Endometrium (tissue), 2 donors: ENCODE results near the gene INTS14.
"Not testable (repeated sequence)": the region's sequence is repeated elsewhere in the genome, so short reads cannot be mapped to it uniquely, and the experiment has no call there.

Experiments
- FAIRE-seq: peaks from 2 replicates; lab custom pipeline; 2012; peaks lifted over from hg19 to GRCh38; lab: Jason Lieb, UNC
- donor health status: control.
- donor health status: control.

INTS14 gene

GRCh38 chr15:65630760-65631159 is 19.8 kb upstream of the INTS14 start:
- no peak for FAIRE-seq

GRCh38 chr15:65629548-65629947 is 18.6 kb upstream of the INTS14 start:
- FAIRE-seq, result no peak

DNA sequence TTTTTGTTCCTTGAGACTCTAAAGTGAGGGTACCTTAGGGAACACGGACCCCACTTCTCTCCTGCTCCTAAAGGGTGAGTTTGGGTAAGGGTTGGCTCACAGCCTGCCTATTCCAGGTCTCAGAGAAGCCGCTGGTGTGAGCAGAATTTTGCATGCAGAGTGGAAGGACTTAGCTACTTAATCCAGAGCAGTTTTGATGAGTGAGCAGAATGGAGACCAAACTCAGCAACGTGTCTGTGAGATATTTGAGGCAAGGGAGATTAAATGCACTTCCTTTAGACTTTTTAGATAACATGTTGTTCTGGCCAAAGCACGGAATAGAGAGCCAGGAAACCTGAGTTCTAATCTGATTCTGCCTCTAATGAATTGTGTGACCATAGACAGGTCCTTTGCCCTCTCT is 15.9 kb upstream of the INTS14 start:
- no peak for FAIRE-seq

DNA sequence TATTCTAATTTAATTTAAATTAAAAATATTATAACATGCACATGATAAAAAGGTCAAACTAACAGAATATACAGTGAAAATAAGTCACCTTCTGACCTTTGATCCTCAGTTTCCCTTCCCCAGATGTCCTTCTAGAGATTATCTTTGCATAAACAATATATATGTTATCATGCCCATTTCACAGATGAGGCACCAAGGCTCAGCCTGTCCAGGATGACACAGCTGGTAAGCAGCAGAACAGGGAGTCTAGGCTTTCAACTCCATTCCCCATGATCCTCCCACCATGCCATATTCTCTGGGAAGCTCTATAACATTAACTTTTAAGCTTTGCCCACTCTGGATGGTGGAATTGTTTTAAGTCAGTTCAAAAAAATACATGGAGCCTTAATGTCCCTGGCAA is 12.2 kb upstream of the INTS14 start:
- FAIRE-seq, result no peak

DNA sequence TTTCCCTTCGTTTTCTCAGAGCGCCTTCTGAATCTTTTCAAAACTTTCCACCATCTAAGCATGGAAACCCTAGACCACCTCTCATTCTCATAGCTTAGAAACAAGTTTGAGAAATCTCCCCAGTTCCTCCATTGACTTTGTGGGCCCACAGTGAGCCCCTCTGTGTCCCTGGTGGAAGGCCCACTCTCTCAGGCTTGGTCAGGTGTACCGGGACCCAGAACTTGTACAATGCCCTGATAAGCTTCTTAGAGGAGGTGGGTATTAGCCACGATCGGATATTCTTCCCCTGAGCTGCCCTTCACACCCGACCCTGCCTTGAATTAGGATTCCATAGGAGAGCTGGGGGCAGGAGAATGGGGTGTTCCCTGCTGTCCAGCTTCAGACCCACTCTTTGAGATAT is 10.7 kb upstream of the INTS14 start, which contains the start of gene SLC24A1:
SLC24A1 (plus strand) TSS at position 301 of the 400 bp plus-strand sequence. CDS start 2,143 bp downstream, outside the sequence.
- no peak for FAIRE-seq

- no peak for FAIRE-seq
Measured at GRCh38 chr15:65620833-65621232, 9.9 kb upstream of the INTS14 start.

- no peak for FAIRE-seq
Measured at GRCh38 chr15:65619626-65620290, 8.8 kb upstream of the INTS14 start.

DNA sequence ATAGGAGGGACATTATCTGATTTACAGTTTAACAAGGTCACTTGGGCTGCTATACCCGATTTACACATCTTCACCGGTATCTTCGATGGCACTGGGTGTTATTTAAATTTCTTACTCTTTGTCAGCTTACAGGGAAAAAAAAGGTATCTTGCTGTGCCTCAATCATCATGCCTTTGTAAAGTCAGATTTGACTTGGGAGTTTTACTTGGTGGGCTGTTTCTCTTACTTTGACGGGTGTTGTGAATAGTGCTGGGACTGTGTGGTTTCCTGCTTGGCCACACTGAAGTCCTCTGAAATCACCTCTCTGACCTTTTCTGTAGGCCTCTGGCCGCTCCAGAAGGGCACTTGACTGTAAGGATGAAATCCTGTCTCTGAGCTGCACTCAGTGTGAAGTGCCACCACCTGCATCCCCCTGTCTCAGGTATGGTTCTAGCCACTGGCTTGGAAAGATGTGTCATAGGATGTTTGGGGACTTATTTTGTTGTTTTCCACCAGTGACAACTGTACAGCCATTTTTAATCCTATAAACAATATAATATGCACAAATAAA is 7.7 kb upstream of the INTS14 start:
- no peak for FAIRE-seq

- not testable (repeated sequence) for FAIRE-seq
Measured at GRCh38 chr15:65615887-65616286, 5.0 kb upstream of the INTS14 start.

DNA sequence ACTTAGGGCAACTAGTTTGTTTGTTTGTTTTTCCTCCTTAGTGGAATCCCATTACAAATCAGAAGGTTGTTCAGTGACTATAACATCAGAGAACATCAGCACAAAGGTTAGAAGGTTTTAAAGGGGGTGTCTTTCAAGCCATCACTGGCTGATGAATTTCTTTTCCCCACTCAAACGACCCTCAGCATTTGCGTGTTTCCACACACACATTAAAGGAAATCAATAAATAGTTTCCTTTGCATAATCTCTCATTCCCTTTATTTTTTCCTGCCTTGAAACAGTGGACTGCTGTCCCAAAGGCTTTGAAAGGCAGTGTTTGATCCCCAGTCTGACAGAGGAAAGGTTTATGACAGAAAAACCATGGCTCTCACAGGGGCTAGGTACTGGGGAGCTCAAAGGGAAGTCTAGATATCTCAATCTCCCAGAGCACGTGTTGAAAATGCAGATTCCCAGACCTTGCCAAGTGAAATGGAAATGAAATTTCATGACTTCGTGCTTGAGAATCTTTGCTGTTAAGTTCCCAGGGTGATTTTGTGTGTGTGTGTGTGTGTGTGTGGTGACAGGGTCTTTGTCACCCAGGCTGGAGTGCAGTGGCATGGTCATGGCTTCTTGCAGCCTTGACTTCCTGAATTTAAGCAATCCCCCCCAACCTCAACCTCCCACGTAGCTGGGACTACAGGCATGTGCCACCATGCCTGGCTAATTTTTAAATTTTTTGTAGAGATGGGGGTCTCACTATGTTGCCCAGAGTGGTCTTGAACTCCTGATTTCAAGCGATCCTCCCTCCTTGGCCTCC is 2.2 kb upstream of the INTS14 start:
- no peak for FAIRE-seq

GRCh38 chr15:65612616-65612946 is 1.6 kb upstream of the INTS14 start:
- FAIRE-seq, result no peak

- no peak for FAIRE-seq
Measured at GRCh38 chr15:65611888-65612615, 1.1 kb upstream of the INTS14 start.

DNA sequence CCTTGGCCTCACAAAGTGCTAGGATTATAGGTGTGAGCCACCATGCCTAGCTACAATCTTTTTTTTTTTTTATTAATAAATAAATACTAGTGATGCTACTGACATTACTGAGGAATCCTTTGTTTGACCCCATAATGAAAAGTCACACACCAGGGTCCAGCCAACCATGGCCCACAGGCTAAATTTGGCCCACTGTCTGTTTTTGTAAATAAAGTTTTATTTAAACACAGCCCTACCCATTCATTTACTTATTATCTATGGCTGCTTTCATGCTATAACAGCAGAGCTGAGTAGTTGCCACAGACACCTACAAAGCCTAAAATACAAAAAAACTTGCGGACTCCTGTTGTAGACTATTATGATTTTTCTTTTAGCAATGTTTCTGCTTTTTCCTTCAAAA is 7.4 kb downstream of the INTS14 start:
- FAIRE-seq, result no peak

- no peak for FAIRE-seq
Measured at GRCh38 chr15:65603134-65603533, 7.8 kb downstream of the INTS14 start.

DNA sequence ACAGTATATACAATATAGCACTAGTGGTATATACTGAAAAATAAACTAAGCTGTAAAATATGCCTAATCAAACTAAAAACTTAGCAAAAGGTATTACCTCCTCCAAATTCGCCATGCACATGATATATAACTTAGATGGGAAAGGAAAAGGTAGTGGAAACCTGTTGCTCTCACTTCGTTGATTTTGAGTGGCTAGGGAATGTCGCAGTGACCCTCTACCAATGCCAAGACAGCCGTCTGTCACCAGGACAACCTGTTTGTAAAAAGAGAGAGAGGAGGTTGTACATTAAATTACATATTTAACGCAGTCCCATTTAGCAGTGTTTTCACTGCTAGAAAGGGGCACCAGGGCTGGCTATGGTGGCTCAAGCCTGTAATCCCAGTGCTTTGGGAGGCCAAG is 11.3 kb downstream of the INTS14 start:
- FAIRE-seq, result no peak

DNA sequence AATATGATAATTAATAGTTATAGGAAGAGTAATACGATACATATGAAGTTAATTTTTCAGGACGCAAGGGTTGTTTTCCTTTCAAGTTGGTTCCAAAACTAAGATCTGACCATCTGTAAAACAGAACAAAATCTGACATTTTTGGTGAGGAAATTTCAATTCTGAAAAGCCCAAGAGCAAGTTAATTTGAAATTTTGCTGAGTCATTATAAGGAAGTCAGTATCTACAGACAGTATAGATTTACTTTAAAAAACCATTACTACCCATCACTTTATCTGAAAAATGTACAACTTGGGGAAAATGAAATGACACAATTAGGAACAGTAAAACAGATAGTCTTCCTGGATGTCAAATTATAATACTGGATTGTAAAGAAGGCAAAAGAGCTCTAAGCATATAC is 12.5 kb downstream of the INTS14 start:
- FAIRE-seq, result no peak

- FAIRE-seq, result peak; percentile 60
Measured at GRCh38 chr15:65595960-65596359, 15.0 kb downstream of the INTS14 start.

DNA sequence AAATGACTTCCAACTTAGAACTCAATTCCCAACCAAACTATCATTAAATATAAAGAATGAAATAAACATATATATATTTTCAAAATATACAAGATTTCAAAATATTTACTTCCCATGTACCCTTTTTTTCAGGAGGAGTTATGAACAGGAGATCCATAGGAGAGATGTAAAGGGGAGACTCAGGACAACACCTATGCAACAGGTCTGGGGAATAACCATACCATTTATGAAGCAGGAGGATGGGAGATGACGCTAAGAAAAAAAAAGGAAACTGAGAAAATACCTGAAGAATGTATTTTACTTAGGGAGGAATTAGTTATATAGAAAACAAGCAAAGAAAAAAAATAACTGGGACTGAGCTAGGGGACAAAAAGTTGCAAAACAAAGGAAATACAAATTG is 23.8 kb downstream of the INTS14 start:
- FAIRE-seq, result no peak

- no peak for FAIRE-seq
Measured at GRCh38 chr15:65584241-65584640, 26.7 kb downstream of the INTS14 start.

DNA sequence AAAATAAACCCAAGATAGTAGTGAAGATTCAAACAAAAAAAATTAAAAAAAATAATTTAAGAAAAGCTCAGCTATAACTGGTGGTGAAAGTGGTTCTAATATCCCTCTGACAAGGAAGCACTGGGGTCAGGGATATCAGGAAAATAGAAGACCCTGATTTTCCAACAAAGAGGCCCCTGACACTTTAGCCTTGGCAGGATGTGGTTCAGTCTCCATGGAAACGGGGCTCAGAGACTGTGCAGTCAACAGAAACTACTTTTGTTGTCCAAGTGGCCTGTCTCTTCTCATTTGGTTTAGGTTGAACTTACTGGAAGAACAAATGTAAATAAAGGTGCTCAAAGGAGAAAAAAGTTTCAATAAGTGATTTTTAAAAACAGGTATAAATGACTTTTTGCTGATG is 27.2 kb downstream of the INTS14 start:
- no peak for FAIRE-seq

GRCh38 chr15:65580287-65580686 is 30.6 kb downstream of the INTS14 start:
- FAIRE-seq, result no peak

DNA sequence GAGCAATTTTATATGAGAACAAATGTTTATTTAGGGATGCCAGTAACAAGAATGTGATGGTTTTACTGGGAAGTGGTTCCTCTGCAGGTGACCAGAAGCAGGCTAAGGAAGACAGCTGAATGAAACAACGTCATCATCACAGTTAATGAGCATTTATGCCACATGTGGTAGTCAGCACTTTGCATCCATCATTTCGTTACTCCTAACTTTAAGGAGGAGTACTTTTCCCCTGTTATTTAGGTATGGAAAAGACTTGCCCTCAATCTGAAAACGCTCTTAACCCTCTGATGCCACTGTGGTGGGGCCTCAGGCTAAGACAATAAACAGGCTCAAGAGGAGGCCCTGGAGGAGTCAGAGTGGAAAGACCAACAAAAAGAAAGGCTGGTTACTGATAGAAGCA is 31.2 kb downstream of the INTS14 start:
- no peak for FAIRE-seq
